ENCODE data around the gene MYO6.
A peak's percentile ranks its signal among the peaks of the same experiment; 100 is the strongest.

Gene MYO6

DNA sequence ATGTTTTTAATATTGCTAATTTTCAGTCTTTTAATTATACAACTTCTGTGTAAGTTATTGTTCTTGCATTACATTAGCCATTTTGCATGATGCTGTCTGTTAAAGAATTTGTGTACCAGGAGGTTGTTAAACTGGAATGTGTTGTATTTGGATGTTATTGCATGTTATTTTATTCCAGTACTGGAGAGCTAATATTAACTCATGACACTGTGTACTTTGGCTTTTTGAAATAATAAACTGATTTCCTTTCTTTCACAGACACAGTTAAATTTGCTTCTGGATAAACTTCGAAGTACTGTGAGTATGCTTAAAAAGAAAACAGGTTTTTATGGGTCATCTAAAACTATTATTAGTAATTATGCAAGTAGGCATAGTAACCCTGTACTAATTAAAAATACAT lies 121.3 kb downstream of the MYO6 start:
- ATAC-seq: no peak
- no peak for TF ChIP-seq TCF4 (CRISPR knock-in tag; IDR thresholded peaks at IDR 0.05; ENCODE audit: borderline replicate concordance)
- TF ChIP-seq PPARA (CRISPR knock-in tag; IDR thresholded peaks at IDR 0.05; ENCODE audit: borderline replicate concordance): no peak
- TF ChIP-seq, protein P1, sequence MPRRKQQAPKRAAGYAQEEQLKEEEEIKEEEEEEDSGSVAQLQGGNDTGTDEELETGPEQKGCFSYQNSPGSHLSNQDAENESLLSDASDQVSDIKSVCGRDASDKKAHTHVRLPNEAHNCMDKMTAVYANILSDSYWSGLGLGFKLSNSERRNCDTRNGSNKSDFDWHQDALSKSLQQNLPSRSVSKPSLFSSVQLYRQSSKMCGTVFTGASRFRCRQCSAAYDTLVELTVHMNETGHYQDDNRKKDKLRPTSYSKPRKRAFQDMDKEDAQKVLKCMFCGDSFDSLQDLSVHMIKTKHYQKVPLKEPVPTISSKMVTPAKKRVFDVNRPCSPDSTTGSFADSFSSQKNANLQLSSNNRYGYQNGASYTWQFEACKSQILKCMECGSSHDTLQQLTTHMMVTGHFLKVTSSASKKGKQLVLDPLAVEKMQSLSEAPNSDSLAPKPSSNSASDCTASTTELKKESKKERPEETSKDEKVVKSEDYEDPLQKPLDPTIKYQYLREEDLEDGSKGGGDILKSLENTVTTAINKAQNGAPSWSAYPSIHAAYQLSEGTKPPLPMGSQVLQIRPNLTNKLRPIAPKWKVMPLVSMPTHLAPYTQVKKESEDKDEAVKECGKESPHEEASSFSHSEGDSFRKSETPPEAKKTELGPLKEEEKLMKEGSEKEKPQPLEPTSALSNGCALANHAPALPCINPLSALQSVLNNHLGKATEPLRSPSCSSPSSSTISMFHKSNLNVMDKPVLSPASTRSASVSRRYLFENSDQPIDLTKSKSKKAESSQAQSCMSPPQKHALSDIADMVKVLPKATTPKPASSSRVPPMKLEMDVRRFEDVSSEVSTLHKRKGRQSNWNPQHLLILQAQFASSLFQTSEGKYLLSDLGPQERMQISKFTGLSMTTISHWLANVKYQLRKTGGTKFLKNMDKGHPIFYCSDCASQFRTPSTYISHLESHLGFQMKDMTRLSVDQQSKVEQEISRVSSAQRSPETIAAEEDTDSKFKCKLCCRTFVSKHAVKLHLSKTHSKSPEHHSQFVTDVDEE (CRISPR knock-in tag; IDR thresholded peaks at IDR 0.05): no peak
- no peak for TF ChIP-seq CSDC2 (CRISPR knock-in tag; IDR thresholded peaks at IDR 0.05)
- TF ChIP-seq GLIS3 (CRISPR knock-in tag; IDR thresholded peaks at IDR 0.05): no peak
- TF ChIP-seq ZNF565 (CRISPR knock-in tag; conservative IDR thresholded peaks at IDR 0.05; ENCODE audit: low read depth): no peak
- no peak for TF ChIP-seq BACH2 (CRISPR knock-in tag; IDR thresholded peaks at IDR 0.05; ENCODE audit: borderline replicate concordance)
- TF ChIP-seq CREB5 (CRISPR knock-in tag; IDR thresholded peaks at IDR 0.05; ENCODE audit: low read depth): no peak
- TF ChIP-seq SNAI2 (CRISPR knock-in tag; IDR thresholded peaks at IDR 0.05): no peak
- TF ChIP-seq PATZ1 (CRISPR knock-in tag; IDR thresholded peaks at IDR 0.05; ENCODE audit: borderline replicate concordance): no peak
- no peak for TF ChIP-seq TOX (CRISPR knock-in tag; IDR thresholded peaks at IDR 0.05; ENCODE audit: borderline replicate concordance)
- no peak for TF ChIP-seq ZFP3 (CRISPR knock-in tag; IDR thresholded peaks at IDR 0.05)

DNA sequence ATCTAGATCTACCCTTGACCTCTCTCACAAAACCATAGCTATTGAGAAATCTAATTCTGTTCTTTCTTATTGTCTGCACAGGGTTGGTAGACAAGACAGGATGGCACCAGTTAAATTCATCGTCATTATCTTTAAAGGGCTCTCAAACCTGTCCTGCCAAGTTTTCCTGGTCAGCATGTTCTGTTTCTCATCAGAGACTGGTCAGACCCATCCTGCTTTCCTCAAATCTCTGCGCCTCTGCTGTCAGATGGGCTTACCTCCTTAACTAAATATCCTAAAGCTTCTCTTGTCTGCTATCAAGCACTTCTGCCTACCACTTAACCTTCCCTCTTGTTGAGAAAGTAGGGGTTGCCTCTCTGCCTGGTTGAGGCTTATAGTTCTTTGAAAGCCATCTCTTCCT lies 125.2 kb downstream of the MYO6 start:
- ATAC-seq: no peak
- peak; percentile 64 for TF ChIP-seq ISL1 (CRISPR knock-in tag; IDR thresholded peaks at IDR 0.05)
- no peak for TF ChIP-seq ZNF70 (CRISPR knock-in tag; IDR thresholded peaks at IDR 0.05)

DNA sequence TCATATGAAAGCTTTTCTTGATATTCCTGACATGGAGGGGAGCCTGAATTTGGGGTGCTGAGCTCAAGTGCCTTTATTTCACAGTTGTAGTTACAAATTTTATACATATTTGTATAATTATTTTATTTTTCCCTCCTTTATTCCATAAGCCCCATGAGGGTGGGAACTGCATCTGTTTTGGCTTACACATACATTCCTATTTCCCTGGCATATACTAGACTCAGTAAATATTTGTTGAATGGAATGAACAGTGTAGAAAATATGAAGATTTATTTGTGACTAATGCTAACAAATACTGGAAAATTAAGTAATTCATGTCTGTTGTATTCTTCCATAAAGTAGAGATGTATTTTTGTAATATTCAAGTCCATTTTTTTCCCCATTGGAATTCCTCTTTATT lies 127.1 kb downstream of the MYO6 start:
- no peak for TF ChIP-seq ZNF565 (CRISPR knock-in tag; conservative IDR thresholded peaks at IDR 0.05; ENCODE audit: low read depth)
- ATAC-seq: no peak

- TF ChIP-seq GLIS3 (CRISPR knock-in tag; IDR thresholded peaks at IDR 0.05) (no peak), PPARA (CRISPR knock-in tag; IDR thresholded peaks at IDR 0.05; ENCODE audit: borderline replicate concordance) (no peak), ZNF565 (CRISPR knock-in tag; conservative IDR thresholded peaks at IDR 0.05; ENCODE audit: low read depth) (no peak), ZFP30 (CRISPR knock-in tag; IDR thresholded peaks at IDR 0.05) (no peak), ZNF8 (CRISPR knock-in tag; IDR thresholded peaks at IDR 0.05) (no peak), ARNTL (CRISPR knock-in tag; IDR thresholded peaks at IDR 0.05; ENCODE audit: borderline replicate concordance, low read depth) (no peak), RARB (CRISPR knock-in tag; IDR thresholded peaks at IDR 0.05) (no peak), ISL1 (CRISPR knock-in tag; IDR thresholded peaks at IDR 0.05) (no peak), TOX (CRISPR knock-in tag; IDR thresholded peaks at IDR 0.05; ENCODE audit: borderline replicate concordance) (no peak), ZNF70 (CRISPR knock-in tag; IDR thresholded peaks at IDR 0.05) (no peak), ZC3H10 (CRISPR knock-in tag; IDR thresholded peaks at IDR 0.05) (no peak), SNAI2 (CRISPR knock-in tag; IDR thresholded peaks at IDR 0.05) (no peak), CREB5 (CRISPR knock-in tag; IDR thresholded peaks at IDR 0.05; ENCODE audit: low read depth) (no peak)
- TF ChIP-seq, protein P1 (CRISPR knock-in tag; IDR thresholded peaks at IDR 0.05): no peak
- no peak for ATAC-seq
Observed at GRCh38 chr6:75880305-75880704, 131.3 kb downstream of the MYO6 start.
